Right atrium auricular region (tissue), 2 donors: Measurements from ENCODE around the gene OR52E4. TPM values are rescaled to one million over a fixed set of nuclear protein-coding genes. Genes with fewer than 3 reads are reported as not detected.

Experiments
- DNase-seq: peaks from one replicate; pipeline ENCODE4 v3.0.0-alpha.2; 2019; ENCODE audit warnings: low spot score
- H3K27ac ChIP-seq, 2 donors: fragments of 200-600 bp; sonication (generic); 1 replicate in 1 of 2; 2 replicates in 1 of 2; pipeline ENCODE4 v1.5.1; 2016 to 2019
- H3K27me3 ChIP-seq, 2 donors: fragments of 200-600 bp; sonication (generic); one replicate each; pipeline versions ENCODE4 v1.5.1 to v1.6.0; 2017 to 2019
- H3K36me3 ChIP-seq: fragments of 200-600 bp; sonication (generic); one replicate; pipeline ENCODE4 v1.5.1; 2016
- H3K4me1 ChIP-seq, 2 donors: fragments of 200-600 bp; sonication (generic); one replicate each; pipeline versions ENCODE4 v1.5.1 to v1.6.0; 2017 to 2019
- H3K4me3 ChIP-seq, 2 donors: fragments of 200-600 bp; sonication (generic); 1 replicate in 1 of 2; 2 replicates in 1 of 2; pipeline ENCODE4 v1.5.1; 2017 to 2019; ENCODE audit warnings: mild to moderate bottlenecking in 1 of 2, moderate library complexity in 1 of 2
- H3K9me3 ChIP-seq, 2 donors: fragments of 200-600 bp; sonication (generic); one replicate each; pipeline ENCODE4 v1.5.1; 2019
- total RNA-seq, 2 donors: library from RNA; depleted of rRNA; stranded (reverse); fragments of >200 nt; gene quantifications; one replicate each; pipeline ENCODE4 v1.1.0, GENCODE V29; 2016
- TF ChIP-seq, protein P1 (sequence below), 2 donors: fragments of 200-600 bp; sonication (generic); IDR thresholded peaks; one replicate each; pipeline ENCODE4 v1.5.1; 2019; ENCODE audit warnings: antibody characterized with exemption in 2 of 2

The OR52E4 gene
- total RNA-seq, 2 donors from 2014 or later, result not detected

GRCh38 chr11:5847711-5848110 is 32.7 kb upstream of the OR52E4 start:
- no peak for DNase-seq
- Histone ChIP-seq H3K9me3 (peaks cover 0 to 6% of the 10 kb centered on the region in 2 donors), H3K4me3 (no peak overlapping the region), H3K36me3 (no peaks in the 10 kb centered on the region), H3K27me3 (no peaks in the 10 kb centered on the region), H3K4me1 (no peaks in the 10 kb centered on the region), H3K27ac (no peak overlapping the region)
- TF ChIP-seq, protein P1, sequence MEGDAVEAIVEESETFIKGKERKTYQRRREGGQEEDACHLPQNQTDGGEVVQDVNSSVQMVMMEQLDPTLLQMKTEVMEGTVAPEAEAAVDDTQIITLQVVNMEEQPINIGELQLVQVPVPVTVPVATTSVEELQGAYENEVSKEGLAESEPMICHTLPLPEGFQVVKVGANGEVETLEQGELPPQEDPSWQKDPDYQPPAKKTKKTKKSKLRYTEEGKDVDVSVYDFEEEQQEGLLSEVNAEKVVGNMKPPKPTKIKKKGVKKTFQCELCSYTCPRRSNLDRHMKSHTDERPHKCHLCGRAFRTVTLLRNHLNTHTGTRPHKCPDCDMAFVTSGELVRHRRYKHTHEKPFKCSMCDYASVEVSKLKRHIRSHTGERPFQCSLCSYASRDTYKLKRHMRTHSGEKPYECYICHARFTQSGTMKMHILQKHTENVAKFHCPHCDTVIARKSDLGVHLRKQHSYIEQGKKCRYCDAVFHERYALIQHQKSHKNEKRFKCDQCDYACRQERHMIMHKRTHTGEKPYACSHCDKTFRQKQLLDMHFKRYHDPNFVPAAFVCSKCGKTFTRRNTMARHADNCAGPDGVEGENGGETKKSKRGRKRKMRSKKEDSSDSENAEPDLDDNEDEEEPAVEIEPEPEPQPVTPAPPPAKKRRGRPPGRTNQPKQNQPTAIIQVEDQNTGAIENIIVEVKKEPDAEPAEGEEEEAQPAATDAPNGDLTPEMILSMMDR (IDR thresholded peaks at IDR 0.05), result no peak

DNA sequence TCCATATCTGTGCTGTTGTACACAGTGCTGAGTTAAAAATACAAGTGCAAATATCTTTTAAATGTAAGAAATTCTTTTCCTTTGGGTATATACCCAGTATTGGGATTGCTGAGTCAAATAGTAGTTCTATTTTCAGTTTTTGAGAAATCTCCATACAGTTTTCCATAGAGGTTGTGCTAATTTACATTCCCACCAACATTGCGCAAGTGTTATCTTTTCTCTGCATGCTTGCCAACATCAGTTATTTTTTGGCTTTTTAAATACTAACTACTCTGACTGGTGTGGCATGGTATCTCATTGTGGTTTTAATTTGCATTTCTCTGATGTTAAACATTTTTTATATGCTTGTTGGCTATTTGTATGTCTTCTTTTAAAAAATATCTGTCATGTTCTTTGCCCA is 29.4 kb upstream of the OR52E4 start:
- H3K4me1 ChIP-seq, result no peaks in the 10 kb centered on the region
- no peak overlapping the region for H3K27ac ChIP-seq
- H3K9me3 ChIP-seq, result peaks cover 0 to 6% of the 10 kb centered on the region in 2 donors
- no peaks in the 10 kb centered on the region for H3K36me3 ChIP-seq
- no peak for DNase-seq
- TF ChIP-seq, protein P1 (IDR thresholded peaks at IDR 0.05), result no peak
- no peak overlapping the region for H3K4me3 ChIP-seq
- no peaks in the 10 kb centered on the region for H3K27me3 ChIP-seq

DNA sequence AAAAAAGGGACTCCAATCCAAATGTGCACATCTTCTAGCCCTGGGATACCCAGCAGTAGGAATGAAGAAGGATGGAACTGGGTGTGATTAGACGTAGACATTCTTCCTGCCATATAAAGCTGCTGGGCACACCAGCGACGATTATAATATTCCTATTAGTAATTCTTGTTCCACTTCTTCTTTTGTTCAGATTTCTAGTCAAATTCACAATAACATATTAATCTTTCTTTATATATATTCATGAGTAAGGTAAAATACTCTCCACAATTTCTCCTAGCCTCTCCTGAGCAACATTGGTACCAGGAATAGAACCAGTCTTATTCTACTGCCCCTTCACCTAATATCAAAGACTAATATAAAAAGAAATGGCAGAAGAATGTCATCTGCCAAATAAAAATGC is 22.8 kb upstream of the OR52E4 start, which contains the start of gene OR52E8:
Gene OR52E8 (minus strand): TSS at position 101 of the 400 bp plus-strand sequence. CDS start 0 bp downstream, at position 101.
- no peak within 1 kb of the TSS for H3K27ac ChIP-seq
- H3K9me3 ChIP-seq, result no peaks in the 10 kb centered on the region
- H3K4me3 ChIP-seq, result no peak within 1 kb of the TSS
- H3K36me3 ChIP-seq, result no peaks in the 10 kb centered on the region
- no peak for DNase-seq
- TF ChIP-seq, protein P1 (IDR thresholded peaks at IDR 0.05), result no peak
- no peaks in the 10 kb centered on the region for H3K27me3 ChIP-seq
- no peaks in the 10 kb centered on the region for H3K4me1 ChIP-seq

GRCh38 chr11:5865826-5866225 is 14.6 kb upstream of the OR52E4 start:
- DNase-seq, result no peak
- Histone ChIP-seq H3K4me3 (no peak overlapping the region), H3K27me3 (no peaks in the 10 kb centered on the region), H3K36me3 (no peaks in the 10 kb centered on the region), H3K4me1 (no peaks in the 10 kb centered on the region), H3K27ac (no peak overlapping the region), H3K9me3 (no peaks in the 10 kb centered on the region)
- TF ChIP-seq, protein P1 (IDR thresholded peaks at IDR 0.05), result no peak

DNA sequence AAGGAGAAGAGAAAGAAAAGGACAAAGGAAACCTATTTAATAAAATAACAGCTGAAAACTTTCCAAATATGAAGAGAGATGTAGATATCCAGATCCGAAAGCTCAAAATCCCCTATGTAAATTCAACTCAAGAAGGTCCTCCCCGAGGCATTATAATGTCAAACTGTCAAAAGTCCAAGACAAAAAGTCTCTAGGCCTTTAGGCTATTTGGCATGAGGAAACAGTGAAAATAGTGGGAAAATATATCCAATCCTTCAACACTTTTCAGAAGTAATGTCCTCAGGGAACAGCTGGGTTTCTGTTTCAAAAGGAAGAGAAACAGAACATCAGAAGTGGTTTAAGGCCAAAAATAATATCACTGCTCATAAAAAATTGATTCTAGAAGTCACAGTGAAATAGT is 1.9 kb upstream of the OR52E4 start:
- no peaks in the 10 kb centered on the region for H3K4me1 ChIP-seq
- no peaks in the 10 kb centered on the region for H3K9me3 ChIP-seq
- no peak overlapping the region for H3K27ac ChIP-seq
- H3K4me3 ChIP-seq, result no peak overlapping the region
- DNase-seq, result no peak
- no peaks in the 10 kb centered on the region for H3K36me3 ChIP-seq
- no peaks in the 10 kb centered on the region for H3K27me3 ChIP-seq
- TF ChIP-seq, protein P1 (IDR thresholded peaks at IDR 0.05), result no peak

DNA sequence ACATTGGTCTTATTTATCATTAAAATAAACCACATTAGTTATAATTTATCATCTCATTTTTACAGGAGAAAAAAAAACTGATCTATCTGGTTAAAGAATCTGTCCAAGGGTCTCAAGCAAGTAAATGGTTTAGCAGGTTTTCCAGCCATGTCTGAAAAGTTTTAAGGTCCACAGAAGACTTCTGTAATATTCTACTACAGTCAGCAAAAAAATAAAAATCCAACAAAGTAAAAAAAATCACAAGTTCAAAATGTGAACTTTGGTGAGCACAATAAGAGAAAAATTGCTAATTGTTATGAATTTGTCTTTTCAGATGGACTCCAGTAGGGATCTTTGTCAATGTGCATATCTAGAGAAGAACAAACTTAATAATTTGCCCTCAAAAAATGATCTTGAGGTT is 1.3 kb downstream of the OR52E4 start:
- H3K27me3 ChIP-seq, result no peaks in the 10 kb centered on the region
- no peaks in the 10 kb centered on the region for H3K36me3 ChIP-seq
- no peak for DNase-seq
- no peak overlapping the region for H3K27ac ChIP-seq
- TF ChIP-seq, protein P1 (IDR thresholded peaks at IDR 0.05), result no peak
- no peak overlapping the region for H3K4me3 ChIP-seq
- no peaks in the 10 kb centered on the region for H3K9me3 ChIP-seq
- H3K4me1 ChIP-seq, result no peaks in the 10 kb centered on the region
